ENCODE results near the gene RAPGEF1. TPM values are rescaled to one million over a fixed set of nuclear protein-coding genes. Genes with fewer than 3 reads are reported as not detected.
A peak's percentile ranks its signal among the peaks of the same experiment; 100 is the strongest.

RAPGEF1 gene
- total and polyA plus RNA-seq, 2 experiments from 2014 or later = 9.9 to 82.8 TPM

- Histone ChIP-seq H2AFZ (no peak overlapping the region), H3K9me2 (ENCODE audit: insufficient read depth) (no peaks in the 10 kb centered on the region), H3K27me3 (ENCODE audit: insufficient read depth) (no peaks in the 10 kb centered on the region), H3K4me2 (no peak overlapping the region), H3K27ac (ENCODE audit: low read depth) (peak overlapping the region; percentile 45; the same call in 1 of the 2 replicates), H3K4me3 (no peak overlapping the region), H3K4me1 (ENCODE audit: insufficient read depth) (no peaks in the 10 kb centered on the region), H3F3A (replicated peaks; ENCODE audit: low read depth) (no peaks in the 10 kb centered on the region), H3K79me2 (replicated peaks; ENCODE audit: insufficient read depth) (no peaks in the 10 kb centered on the region), H4K20me1 (replicated peaks; ENCODE audit: insufficient read depth) (peaks cover 3% of the 10 kb centered on the region), H3K36me3 (ENCODE audit: insufficient read depth) (peaks cover 15% of the 10 kb centered on the region; the same call in 1 of the 2 replicates)
- H3K27me3 Mint-ChIP-seq (ENCODE audit: insufficient read depth, low read depth, poor library complexity) = peaks cover 14% of the 10 kb centered on the region
- H3K9me3 Mint-ChIP-seq = no peaks in the 10 kb centered on the region
- TF ChIP-seq JUNB (IDR thresholded peaks at IDR 0.05; ENCODE audit: unreplicated experiment) (no peak), CREB1 (CRISPR knock-in tag; IDR thresholded peaks at IDR 0.05; ENCODE audit: low read depth) (no peak), POLR2AphosphoS5 (IDR thresholded peaks at IDR 0.05; ENCODE audit: low read depth) (no peak), ETS1 (IDR thresholded peaks at IDR 0.05) (no peak), ZNF462 (CRISPR knock-in tag; IDR thresholded peaks at IDR 0.05) (no peak), ZNF114 (CRISPR knock-in tag; IDR thresholded peaks at IDR 0.05) (no peak), REST (IDR thresholded peaks at IDR 0.05; ENCODE audit: unreplicated experiment) (no peak), NANOG (IDR thresholded peaks at IDR 0.05; ENCODE audit: borderline replicate concordance) (no peak), STAT1 (IDR thresholded peaks at IDR 0.05; ENCODE audit: unreplicated experiment) (no peak), EZH2 (IDR thresholded peaks at IDR 0.05; ENCODE audit: low read depth, unreplicated experiment) (no peak), EZH2phosphoT487 (IDR thresholded peaks at IDR 0.05; ENCODE audit: unreplicated experiment) (no peak), CTCF (conservative IDR thresholded peaks at IDR 0.05; ENCODE audit: low read depth in 2 of 2) (no peak), ZNF331 (CRISPR knock-in tag; IDR thresholded peaks at IDR 0.05; ENCODE audit: low read depth) (no peak)
- no peak overlapping the region for H3K27ac Mint-ChIP-seq
- DNase-seq (ENCODE audit: low spot score) = no peak
- ATAC-seq = no peak
- H3K4me3 Mint-ChIP-seq = no peak overlapping the region
- peaks cover 47% of the 10 kb centered on the region for H3K36me3 Mint-ChIP-seq (ENCODE audit: low read depth)
- H3K4me1 Mint-ChIP-seq = peaks cover 13% of the 10 kb centered on the region
Measured at GRCh38 chr9:131622523-131622922, 117.4 kb downstream of the RAPGEF1 start.
